SK-N-SH (cell line): Measurements from ENCODE around the gene PRKAB2. TPM values are rescaled to one million over a fixed set of nuclear protein-coding genes. Genes with fewer than 3 reads are reported as not detected.

ENCODE experiments used
- CTCF ChIA-PET: fragments of 300-600, 350-600 bp; formaldehyde crosslinking; extraction: SDS; loops from one replicate; lab custom pipeline; 2021; lab: Yijun Ruan, JAX
- POLR2A ChIA-PET: fragments of 350-600 bp; sonication (Branson Sonifier 250); formaldehyde crosslinking; extraction: SDS; loops from one replicate; lab custom pipeline; 2020; ENCODE audit warnings: antibody characterized with exemption, inconsistent platforms; lab: Yijun Ruan, JAX
- DNase-seq: peaks from one replicate; pipeline ENCODE4 v3.0.0; 2012
- H2AFZ ChIP-seq: fragments of 200-600 bp; sonication (generic); 2 replicates; pipeline ENCODE4 v1.8.1; 2016; ENCODE audit warnings: antibody characterized with exemption, mild to moderate bottlenecking, low read depth
- H3F3A ChIP-seq: fragments of 200-600 bp; sonication (generic); replicated peaks from 2 replicates; pipeline ENCODE3; 2016; ENCODE audit warnings: antibody characterized with exemption, mild to moderate bottlenecking; ENCODE audit not compliant: insufficient read depth
- H3K27ac ChIP-seq, 2 experiments: fragments of 200-500 bp in 1 of 2; fragments of 200-600 bp in 1 of 2; sonication (Bioruptor generic) in 1 of 2; sonication (generic), shearing (Covaris generic) in 1 of 2; 2 replicates each; pipeline versions ENCODE4 v1.5.1 to v1.6.1; 2014 to 2016; ENCODE audit warnings: low read depth in 2 of 2, inconsistent platforms in 1 of 2, low read length in 1 of 2, mild to moderate bottlenecking in 1 of 2, mixed read lengths in 1 of 2
- H3K27me3 ChIP-seq: fragments of 200-600 bp; sonication (generic), shearing (Covaris generic); 2 replicates; pipeline ENCODE4 v1.6.1; 2016; ENCODE audit warnings: mixed run types; ENCODE audit not compliant: insufficient read depth
- H3K36me3 ChIP-seq, 2 experiments: fragments of 200-500 bp in 1 of 2; fragments of 200-600 bp in 1 of 2; sonication (Bioruptor generic) in 1 of 2; sonication (generic) in 1 of 2; replicated peaks in 1 of 2; 2 replicates each; pipeline versions ENCODE3 to v1.5.1; 2014 to 2016; ENCODE audit warnings: low read length in 1 of 2, mild to moderate bottlenecking in 1 of 2; ENCODE audit not compliant: insufficient read depth in 2 of 2, control insufficient read depth in 1 of 2
- H3K4me1 ChIP-seq, 2 experiments: fragments of 200-500 bp in 1 of 2; fragments of 200-600 bp in 1 of 2; sonication (Bioruptor generic) in 1 of 2; sonication (generic), shearing (Covaris generic) in 1 of 2; 2 replicates each; pipeline versions ENCODE4 v1.5.1 to v1.6.1; 2014 to 2016; ENCODE audit warnings: low read depth in 1 of 2, low read length in 1 of 2, mixed run types in 1 of 2; ENCODE audit not compliant: insufficient read depth in 2 of 2, control insufficient read depth in 1 of 2
- H3K4me2 ChIP-seq: fragments of 200-600 bp; sonication (generic), shearing (Covaris generic); 2 replicates; pipeline ENCODE4 v1.6.1; 2017; ENCODE audit warnings: mixed run types
- H3K4me3 ChIP-seq, 2 experiments: fragments of 200-500 bp in 1 of 2; fragments of 200-600 bp in 1 of 2; sonication (Bioruptor generic) in 1 of 2; sonication (generic), shearing (Covaris generic) in 1 of 2; 2 replicates each; pipeline versions ENCODE4 v1.5.1 to v1.8.1; 2014 to 2016; ENCODE audit warnings: low read depth in 2 of 2, inconsistent platforms in 1 of 2, low read length in 1 of 2, mild to moderate bottlenecking in 1 of 2, mixed read lengths in 1 of 2, moderate library complexity in 1 of 2
- H3K79me2 ChIP-seq: fragments of 200-600 bp; sonication (generic); 2 replicates; pipeline ENCODE4 v1.8.1; 2017; ENCODE audit warnings: mild to moderate bottlenecking; ENCODE audit not compliant: insufficient read depth
- H3K9ac ChIP-seq: fragments of 200-600 bp; sonication (generic); 2 replicates; pipeline ENCODE4 v1.6.1; 2017; ENCODE audit warnings: mixed run types
- H3K9me2 ChIP-seq: fragments of 200-600 bp; sonication (generic); 2 replicates; pipeline ENCODE4 v1.6.1; 2017; ENCODE audit warnings: mixed run types
- H3K9me3 ChIP-seq: fragments of 200-600 bp; sonication (generic); 2 replicates; pipeline ENCODE4 v1.6.1; 2017; ENCODE audit warnings: mixed run types, mild to moderate bottlenecking, moderate library complexity
- H4K20me1 ChIP-seq: fragments of 200-600 bp; sonication (generic); 2 replicates; pipeline ENCODE4 v1.6.1; 2017; ENCODE audit warnings: mild to moderate bottlenecking, mixed run types; ENCODE audit not compliant: insufficient read depth
- EP300 ChIP-seq, 2 experiments: IDR thresholded peaks; 2 replicates each; pipeline versions ENCODE4 v1.4.0 to v1.6.1; 2012; ENCODE audit warnings: borderline replicate concordance in 1 of 2, low read depth in 1 of 2, low read length in 1 of 2
- EZH2phosphoT487 ChIP-seq: fragments of 200-600 bp; sonication (generic); IDR thresholded peaks from 2 replicates; pipeline ENCODE4 v1.6.1; 2017; ENCODE audit warnings: low read depth, mixed run types, mild to moderate bottlenecking, antibody characterized with exemption, moderate library complexity, borderline replicate concordance
- FOXM1 ChIP-seq: IDR thresholded peaks from 2 replicates; pipeline ENCODE4 v1.4.0; 2012; ENCODE audit warnings: low read depth, mild to moderate bottlenecking
- GABPA ChIP-seq: IDR thresholded peaks from 2 replicates; pipeline ENCODE4 v1.4.0; 2012; ENCODE audit warnings: low read depth, mild to moderate bottlenecking
- IRF3 ChIP-seq: fragments of 150-350 bp; IDR thresholded peaks from 2 replicates; pipeline ENCODE4 v1.6.1; 2016; ENCODE audit warnings: mild to moderate bottlenecking, low read depth, low read length
- MEF2A ChIP-seq: IDR thresholded peaks from 2 replicates; pipeline ENCODE4 v1.4.0; 2012; ENCODE audit warnings: low read depth, borderline replicate concordance
- MXI1 ChIP-seq: IDR thresholded peaks from 2 replicates; pipeline ENCODE4 v1.6.1; 2012; ENCODE audit warnings: mild to moderate bottlenecking, low read depth, low read length, improper control_type of control experiment
- NRF1 ChIP-seq: IDR thresholded peaks from 2 replicates; pipeline ENCODE4 v1.6.1; 2012; ENCODE audit warnings: low read depth, mild to moderate bottlenecking, low read length
- PBX3 ChIP-seq: IDR thresholded peaks from 2 replicates; pipeline ENCODE4; 2012
- RAD21 ChIP-seq: IDR thresholded peaks from 2 replicates; pipeline ENCODE4 v1.6.1; 2012; ENCODE audit warnings: mild to moderate bottlenecking, low read length
- RCOR1 ChIP-seq: fragments of 150-350 bp; IDR thresholded peaks from 2 replicates; pipeline ENCODE4 v1.6.1; 2017; ENCODE audit warnings: antibody characterized with exemption, low read length
- RFX5 ChIP-seq: IDR thresholded peaks from 2 replicates; pipeline ENCODE4 v1.6.1; 2012; ENCODE audit warnings: mild to moderate bottlenecking, improper control_type of control experiment, low read length
- RXRA ChIP-seq: IDR thresholded peaks from 2 replicates; pipeline ENCODE4 v1.4.0; 2012; ENCODE audit warnings: low read depth, mild to moderate bottlenecking, borderline replicate concordance
- SIN3A ChIP-seq: IDR thresholded peaks from 2 replicates; pipeline ENCODE4 v1.6.1; 2012; ENCODE audit warnings: low read depth, mild to moderate bottlenecking, low read length, moderate library complexity, borderline replicate concordance
- TCF12 ChIP-seq: IDR thresholded peaks from 2 replicates; pipeline ENCODE4 v1.4.0; 2012
- TEAD4 ChIP-seq: IDR thresholded peaks from 2 replicates; pipeline ENCODE4 v1.4.0; 2012; ENCODE audit warnings: mild to moderate bottlenecking, borderline replicate concordance; ENCODE audit not compliant: insufficient read depth
- ZBTB33 ChIP-seq: IDR thresholded peaks from 2 replicates; pipeline ENCODE4 v1.4.0; 2012; ENCODE audit warnings: low read depth, borderline replicate concordance
- WGBS: methylation state at CpG from one replicate; pipeline ENCODE4 v1.1.6; 2017; ENCODE audit warnings: low lambda C conversion rate; 5-methylcytosine and 5-hydroxymethylcytosine counted together
- polyA plus RNA-seq, 3 experiments: library from polyadenylated mRNA; depleted of rRNA; stranded (reverse); fragments of >200 nt; gene quantifications; 2 replicates each; pipeline ENCODE4 v1.2.3, GENCODE V29; 2012
- TF ChIP-seq, protein P1 (sequence below): fragments of 200-600 bp; sonication (generic); IDR thresholded peaks from 2 replicates; pipeline ENCODE4 v1.6.1; 2017; ENCODE audit warnings: antibody characterized with exemption, mild to moderate bottlenecking, moderate library complexity

Gene PRKAB2
- polyA plus RNA-seq, 1 of the 3 experiments (the other 2 are of a cell fraction): 6.2 TPM

DNA sequence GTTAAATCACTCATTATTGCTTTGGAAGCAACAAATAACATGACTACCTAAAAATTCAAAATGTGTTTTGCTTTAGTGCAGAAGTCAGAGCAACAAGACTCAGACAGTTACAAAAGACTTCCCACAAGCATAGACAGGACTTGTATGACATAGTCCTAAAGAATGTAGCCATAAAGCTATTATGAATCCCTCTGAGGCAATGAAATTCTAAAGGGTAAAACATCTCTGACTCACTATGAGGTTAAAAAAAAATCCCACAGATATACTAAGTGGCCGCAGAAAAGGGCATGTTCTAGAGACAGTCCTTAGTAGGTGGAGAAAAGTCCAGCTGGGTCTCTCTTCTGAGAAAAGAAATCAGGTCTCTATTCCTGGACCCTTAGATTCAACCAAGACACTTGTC, 4.9 kb downstream of the PRKAB2 start (continued):
- no peak for TF ChIP-seq ZBTB33

DNA sequence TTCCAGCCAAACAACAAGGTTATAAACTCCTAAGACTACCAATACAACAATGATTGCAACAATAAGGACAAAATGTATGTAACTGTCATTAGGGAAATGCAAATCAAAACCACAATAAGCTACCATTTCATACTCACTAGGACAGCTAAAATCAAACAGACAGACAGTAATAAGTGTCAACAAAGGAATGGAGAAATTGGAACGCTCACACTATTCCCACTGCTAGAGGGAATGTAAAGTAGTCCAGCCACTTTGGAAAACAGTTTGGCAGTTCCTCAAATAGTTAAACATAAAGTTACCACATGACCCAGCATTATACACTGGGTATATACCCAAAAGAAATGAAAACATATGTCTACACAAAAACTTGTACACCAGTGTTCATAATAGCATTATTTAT, 9.3 kb downstream of the PRKAB2 start:
- H3K36me3 ChIP-seq: peaks cover 54 to 68% of the 10 kb centered on the region in 2 experiments
- no peak overlapping the region for H3K27ac ChIP-seq
- H3K4me2 ChIP-seq: no peak overlapping the region
- peaks cover 5% of the 10 kb centered on the region in 2 experiments; a peak in 3 of 4 replicates for H3K4me1 ChIP-seq
- WGBS: 100% methylated on average over 1 of the region's 1 CpG
- H3K27me3 ChIP-seq: no peaks in the 10 kb centered on the region
- no peak overlapping the region for H2AFZ ChIP-seq
- no peaks in the 10 kb centered on the region for H3K9me3 ChIP-seq
- POLR2A ChIA-PET: no interaction called here
- H3K9me2 ChIP-seq: no peaks in the 10 kb centered on the region
- H3F3A ChIP-seq: peaks cover 18% of the 10 kb centered on the region
- no peak overlapping the region for H3K9ac ChIP-seq
- TF ChIP-seq MEF2A (no peak), IRF3 (no peak)
- H4K20me1 ChIP-seq: no peaks in the 10 kb centered on the region
- no peak for DNase-seq
- CTCF ChIA-PET: interaction anchor here (1.2 to 2.2 kb wide), 2 partner anchors 9 to 10 kb away, joined by 3 to 8 read pairs; no protein-coding TSS in a partner anchor
- H3K79me2 ChIP-seq: peaks cover 41% of the 10 kb centered on the region
- no peak overlapping the region for H3K4me3 ChIP-seq

- H4K20me1 ChIP-seq: no peaks in the 10 kb centered on the region
- H3K27ac ChIP-seq: no peak overlapping the region
- H3K9ac ChIP-seq: no peak overlapping the region
- CTCF ChIA-PET: interaction anchor here (1.2 to 2.2 kb wide), 4 partner anchors 9 to 80 kb away, joined by 3 to 8 read pairs (median 4); partner anchors contain the start of gene CHD1L
- no peak overlapping the region for H3K4me2 ChIP-seq
- H3K4me1 ChIP-seq: no peaks in the 10 kb centered on the region; a peak in 1 of 4 replicates
- no peaks in the 10 kb centered on the region for H3K27me3 ChIP-seq
- peaks cover 64 to 71% of the 10 kb centered on the region in 2 experiments for H3K36me3 ChIP-seq
- POLR2A ChIA-PET: no interaction called here
- no peak overlapping the region for H3K4me3 ChIP-seq
- peaks cover 12% of the 10 kb centered on the region for H3F3A ChIP-seq
- no peaks in the 10 kb centered on the region for H3K9me2 ChIP-seq
- no peak for DNase-seq
- H2AFZ ChIP-seq: no peak overlapping the region
- H3K79me2 ChIP-seq: peaks cover 37% of the 10 kb centered on the region
- H3K9me3 ChIP-seq: no peaks in the 10 kb centered on the region
- TF ChIP-seq ZBTB33: no peak
- no peak for TF ChIP-seq PBX3
- TF ChIP-seq NRF1: no peak
- TF ChIP-seq TEAD4: no peak
- no peak for TF ChIP-seq MXI1
- TF ChIP-seq, protein P1, sequence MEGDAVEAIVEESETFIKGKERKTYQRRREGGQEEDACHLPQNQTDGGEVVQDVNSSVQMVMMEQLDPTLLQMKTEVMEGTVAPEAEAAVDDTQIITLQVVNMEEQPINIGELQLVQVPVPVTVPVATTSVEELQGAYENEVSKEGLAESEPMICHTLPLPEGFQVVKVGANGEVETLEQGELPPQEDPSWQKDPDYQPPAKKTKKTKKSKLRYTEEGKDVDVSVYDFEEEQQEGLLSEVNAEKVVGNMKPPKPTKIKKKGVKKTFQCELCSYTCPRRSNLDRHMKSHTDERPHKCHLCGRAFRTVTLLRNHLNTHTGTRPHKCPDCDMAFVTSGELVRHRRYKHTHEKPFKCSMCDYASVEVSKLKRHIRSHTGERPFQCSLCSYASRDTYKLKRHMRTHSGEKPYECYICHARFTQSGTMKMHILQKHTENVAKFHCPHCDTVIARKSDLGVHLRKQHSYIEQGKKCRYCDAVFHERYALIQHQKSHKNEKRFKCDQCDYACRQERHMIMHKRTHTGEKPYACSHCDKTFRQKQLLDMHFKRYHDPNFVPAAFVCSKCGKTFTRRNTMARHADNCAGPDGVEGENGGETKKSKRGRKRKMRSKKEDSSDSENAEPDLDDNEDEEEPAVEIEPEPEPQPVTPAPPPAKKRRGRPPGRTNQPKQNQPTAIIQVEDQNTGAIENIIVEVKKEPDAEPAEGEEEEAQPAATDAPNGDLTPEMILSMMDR: no peak
- no peak for TF ChIP-seq SIN3A
- no peak for TF ChIP-seq RFX5
- TF ChIP-seq RXRA: no peak
- TF ChIP-seq RAD21: no peak
- no peak for TF ChIP-seq EP300 (IDR thresholded peaks at IDR 0.05; ENCODE audit: borderline replicate concordance in 1 of 2, low read depth in 1 of 2, low read length in 1 of 2)
- no peak for TF ChIP-seq MEF2A
- TF ChIP-seq EZH2phosphoT487: no peak
- no peak for TF ChIP-seq GABPA
- no peak for TF ChIP-seq FOXM1
- TF ChIP-seq TCF12: no peak
- TF ChIP-seq RCOR1: no peak
Measured at GRCh38 chr1:147162093-147162492, 10.2 kb downstream of the PRKAB2 start.
